OCI-LY3 (cell line): ENCODE data around the gene CLGN.

Experiments
- H2AFZ ChIP-seq: fragments of 200-600, 300-600 bp; shearing (Covaris generic); 2 replicates; pipeline ENCODE4 v1.6.0; 2014; ENCODE audit warnings: antibody characterized with exemption, low read depth, low read length
- H3K27ac ChIP-seq: fragments of 200-600, 300-600 bp; sonication (generic); 2 replicates; pipeline ENCODE4 v1.5.1; 2014; ENCODE audit warnings: mild to moderate bottlenecking, low read length, moderate library complexity, mixed read lengths
- H3K27me3 ChIP-seq: fragments of 200-600, 300-600 bp; sonication (generic); 2 replicates; pipeline ENCODE4 v1.6.1; 2014; ENCODE audit warnings: low read depth, low read length, mixed read lengths
- H3K36me3 ChIP-seq: fragments of 200-600, 300-600 bp; sonication (generic); replicated peaks from 2 replicates; pipeline ENCODE3; 2014; ENCODE audit warnings: low read depth, low read length, mixed read lengths
- H3K4me1 ChIP-seq: fragments of 300-600, 200-600 bp; sonication (generic); 2 replicates; pipeline ENCODE4 v1.6.1; 2014; ENCODE audit warnings: low read length, mixed read lengths
- H3K4me2 ChIP-seq: fragments of 200-600, 300-600 bp; sonication (generic); 2 replicates; pipeline ENCODE4 v1.6.1; 2014; ENCODE audit warnings: low read length, mixed read lengths
- H3K4me3 ChIP-seq: fragments of 300-600, 200-600 bp; sonication (generic); 2 replicates; pipeline ENCODE4 v1.5.1; 2014; ENCODE audit warnings: antibody characterized with exemption, mild to moderate bottlenecking, low read length, moderate library complexity
- H3K79me2 ChIP-seq: fragments of 300-600, 200-600 bp; shearing (Covaris generic); 2 replicates; pipeline ENCODE4 v1.6.1; 2014; ENCODE audit warnings: mild to moderate bottlenecking, low read length, mixed read lengths
- H3K9ac ChIP-seq: fragments of 300-600, 200-600 bp; shearing (Covaris generic); 2 replicates; pipeline ENCODE4 v1.6.0; 2014; ENCODE audit warnings: mild to moderate bottlenecking, low read length, moderate library complexity
- H3K9me3 ChIP-seq: fragments of 200-600, 300-600 bp; shearing (Covaris generic); 2 replicates; pipeline ENCODE4 v1.6.1; 2014; ENCODE audit warnings: low read length, mixed read lengths; ENCODE audit not compliant: insufficient read depth
- H4K20me1 ChIP-seq: fragments of 200-600, 300-600 bp; sonication (generic); 2 replicates; pipeline ENCODE4 v1.6.1; 2016; ENCODE audit warnings: low read length, mixed read lengths; ENCODE audit not compliant: insufficient read depth
- EZH2phosphoT487 ChIP-seq: fragments of 200-600 bp; shearing (Covaris generic); IDR thresholded peaks from 2 replicates; pipeline ENCODE4 v1.6.1; 2018; ENCODE audit warnings: antibody characterized with exemption, mixed run types, low read depth
- TF ChIP-seq, protein P1 (sequence below): fragments of 200-600, 300-600 bp; sonication (generic); IDR thresholded peaks from 2 replicates; pipeline ENCODE4 v1.5.1; 2014; ENCODE audit warnings: antibody characterized with exemption, low read length, low read depth

The CLGN gene

DNA sequence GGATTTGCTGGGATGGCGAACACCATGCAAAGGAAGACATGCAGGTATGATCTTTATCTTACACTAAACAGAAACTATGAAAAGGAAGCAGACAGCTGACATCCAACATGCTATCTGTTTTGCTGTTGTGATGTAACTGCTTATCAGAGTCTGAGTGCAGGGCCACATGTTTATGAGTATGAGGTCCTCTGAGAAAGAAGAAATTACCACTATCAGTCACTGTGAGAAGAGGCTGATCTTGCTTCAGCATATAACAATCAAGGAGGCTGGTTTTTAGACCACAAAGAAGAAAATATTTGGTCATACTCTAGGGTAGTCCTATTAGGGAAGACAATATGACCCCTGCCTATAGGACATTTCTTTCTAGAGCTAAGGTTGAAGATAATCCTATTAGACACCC lies 18.5 kb downstream of the CLGN start:
- Histone ChIP-seq H3K27me3 (no peaks in the 10 kb centered on the region), H3K9ac (no peak overlapping the region), H3K4me1 (peaks cover 9% of the 10 kb centered on the region; the same call in 1 of the 2 replicates), H2AFZ (no peak overlapping the region), H3K4me2 (no peak overlapping the region), H3K79me2 (no peaks in the 10 kb centered on the region), H3K36me3 (no peaks in the 10 kb centered on the region), H3K27ac (no peak overlapping the region), H4K20me1 (no peaks in the 10 kb centered on the region), H3K9me3 (no peaks in the 10 kb centered on the region), H3K4me3 (no peak overlapping the region)
- no peak for TF ChIP-seq EZH2phosphoT487
- TF ChIP-seq, protein P1, sequence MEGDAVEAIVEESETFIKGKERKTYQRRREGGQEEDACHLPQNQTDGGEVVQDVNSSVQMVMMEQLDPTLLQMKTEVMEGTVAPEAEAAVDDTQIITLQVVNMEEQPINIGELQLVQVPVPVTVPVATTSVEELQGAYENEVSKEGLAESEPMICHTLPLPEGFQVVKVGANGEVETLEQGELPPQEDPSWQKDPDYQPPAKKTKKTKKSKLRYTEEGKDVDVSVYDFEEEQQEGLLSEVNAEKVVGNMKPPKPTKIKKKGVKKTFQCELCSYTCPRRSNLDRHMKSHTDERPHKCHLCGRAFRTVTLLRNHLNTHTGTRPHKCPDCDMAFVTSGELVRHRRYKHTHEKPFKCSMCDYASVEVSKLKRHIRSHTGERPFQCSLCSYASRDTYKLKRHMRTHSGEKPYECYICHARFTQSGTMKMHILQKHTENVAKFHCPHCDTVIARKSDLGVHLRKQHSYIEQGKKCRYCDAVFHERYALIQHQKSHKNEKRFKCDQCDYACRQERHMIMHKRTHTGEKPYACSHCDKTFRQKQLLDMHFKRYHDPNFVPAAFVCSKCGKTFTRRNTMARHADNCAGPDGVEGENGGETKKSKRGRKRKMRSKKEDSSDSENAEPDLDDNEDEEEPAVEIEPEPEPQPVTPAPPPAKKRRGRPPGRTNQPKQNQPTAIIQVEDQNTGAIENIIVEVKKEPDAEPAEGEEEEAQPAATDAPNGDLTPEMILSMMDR, result no peak

DNA sequence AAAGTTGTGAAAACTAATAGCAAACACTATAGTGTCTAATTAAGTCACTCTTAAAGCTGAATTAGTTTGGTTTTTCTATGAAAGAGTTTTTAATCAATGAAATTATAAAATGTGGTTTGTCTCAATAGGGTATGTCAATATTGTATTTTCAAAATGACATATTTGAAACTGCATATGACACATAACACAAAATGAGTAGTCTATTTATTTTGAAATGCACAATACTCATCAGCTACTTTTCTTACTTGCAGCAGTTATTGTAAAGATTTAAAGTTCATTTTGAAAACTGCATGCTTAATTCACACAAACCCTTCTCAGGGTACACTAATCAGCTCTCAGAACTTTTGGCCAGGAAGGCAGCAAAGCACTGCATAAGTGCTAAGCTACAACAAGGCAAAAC lies 21.2 kb downstream of the CLGN start:
- H3K4me2 ChIP-seq, result no peak overlapping the region
- no peak overlapping the region for H3K4me3 ChIP-seq
- no peaks in the 10 kb centered on the region for H3K27me3 ChIP-seq
- TF ChIP-seq, protein P1, result no peak
- TF ChIP-seq EZH2phosphoT487, result no peak
- no peaks in the 10 kb centered on the region for H3K79me2 ChIP-seq
- H3K9ac ChIP-seq, result no peak overlapping the region
- no peak overlapping the region for H2AFZ ChIP-seq
- peaks cover 9% of the 10 kb centered on the region; the same call in 1 of the 2 replicates for H3K4me1 ChIP-seq
- H4K20me1 ChIP-seq, result no peaks in the 10 kb centered on the region
- no peaks in the 10 kb centered on the region for H3K36me3 ChIP-seq
- no peaks in the 10 kb centered on the region for H3K9me3 ChIP-seq
- H3K27ac ChIP-seq, result no peak overlapping the region

DNA sequence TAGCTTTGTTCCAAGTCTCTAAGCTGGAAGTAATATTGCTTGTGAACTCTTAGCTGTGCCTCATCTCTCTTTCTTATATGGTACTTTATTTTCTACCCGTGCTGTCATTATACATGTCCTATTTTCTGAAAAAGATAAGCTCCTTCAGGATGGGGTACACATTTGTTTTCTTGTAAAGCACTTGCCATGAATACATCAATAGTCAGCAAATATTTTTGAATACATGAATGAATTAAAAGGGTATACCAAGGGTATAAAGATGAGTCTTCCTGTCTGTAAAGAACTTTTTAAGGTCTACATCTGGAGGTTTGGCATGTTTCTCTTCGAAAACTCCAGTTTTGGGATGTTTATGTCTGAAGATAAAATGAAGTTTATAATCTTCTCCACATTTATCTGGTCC lies 27.3 kb downstream of the CLGN start:
- Histone ChIP-seq H3K27ac (no peak overlapping the region), H3K36me3 (no peaks in the 10 kb centered on the region), H3K4me2 (no peak overlapping the region), H3K4me1 (no peaks in the 10 kb centered on the region), H3K79me2 (no peaks in the 10 kb centered on the region), H3K27me3 (no peaks in the 10 kb centered on the region), H2AFZ (no peak overlapping the region), H3K9ac (no peak overlapping the region), H3K9me3 (no peaks in the 10 kb centered on the region), H4K20me1 (no peaks in the 10 kb centered on the region), H3K4me3 (no peak overlapping the region)
- TF ChIP-seq, protein P1, result no peak
- no peak for TF ChIP-seq EZH2phosphoT487

DNA sequence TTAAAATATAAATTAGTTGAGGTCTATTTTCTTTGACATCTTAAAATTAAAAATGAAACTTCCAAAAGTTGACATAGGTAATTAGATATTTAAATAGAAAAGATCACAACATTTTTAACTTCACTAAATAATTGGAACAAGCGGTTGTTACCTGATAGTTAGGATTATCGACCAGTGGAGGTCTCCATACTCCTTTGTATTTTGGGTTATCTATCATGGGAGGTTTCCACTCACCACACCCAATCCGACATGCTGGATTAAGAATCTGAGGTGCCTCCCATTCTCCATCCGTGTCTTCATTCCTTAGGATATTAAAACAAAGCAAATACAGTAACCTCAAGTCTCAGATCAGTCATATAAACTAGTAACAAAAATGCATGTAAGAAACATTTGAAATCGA lies 31.8 kb downstream of the CLGN start:
- no peaks in the 10 kb centered on the region for H3K36me3 ChIP-seq
- no peak overlapping the region for H3K4me2 ChIP-seq
- H3K4me3 ChIP-seq, result no peak overlapping the region
- H4K20me1 ChIP-seq, result no peaks in the 10 kb centered on the region
- no peak for TF ChIP-seq EZH2phosphoT487
- TF ChIP-seq, protein P1, result no peak; the same call in 1 of the 2 replicates
- H3K79me2 ChIP-seq, result no peaks in the 10 kb centered on the region
- H2AFZ ChIP-seq, result no peak overlapping the region
- H3K4me1 ChIP-seq, result no peaks in the 10 kb centered on the region
- H3K9ac ChIP-seq, result no peak overlapping the region
- H3K27ac ChIP-seq, result no peak overlapping the region
- H3K27me3 ChIP-seq, result no peaks in the 10 kb centered on the region
- H3K9me3 ChIP-seq, result no peaks in the 10 kb centered on the region
